GM19468 (cell line): ENCODE data around the gene C14orf119.

Experiments used
- ATAC-seq: cut with Tn5 transposase; IDR thresholded peaks from one replicate; pipeline ENCODE4 v1.9.1; 2021; ENCODE audit warnings: mild to moderate bottlenecking, moderate library complexity, moderate number of reproducible peaks; ENCODE audit not compliant: unreplicated experiment; ENCODE audit errors: extremely low read depth

The C14orf119 gene

GRCh38 chr14:23086565-23086964, 8.7 kb upstream of the C14orf119 start:
- ATAC-seq = no peak

GRCh38 chr14:23089498-23090253, 5.6 kb upstream of the C14orf119 start:
- no peak for ATAC-seq

- ATAC-seq = no peak
Observed at GRCh38 chr14:23090254-23090636, 5.1 kb upstream of the C14orf119 start.

- no peak for ATAC-seq
Observed at GRCh38 chr14:23091294-23092225, 3.7 kb upstream of the C14orf119 start.

- no peak for ATAC-seq
Observed at GRCh38 chr14:23093104-23093503, 2.2 kb upstream of the C14orf119 start.

GRCh38 chr14:23093526-23093925, 1.8 kb upstream of the C14orf119 start:
- ATAC-seq = no peak

- peak; percentile 2 for ATAC-seq
Observed at GRCh38 chr14:23093991-23094665, 1.2 kb upstream of the C14orf119 start.

- ATAC-seq = no peak
Observed at GRCh38 chr14:23094666-23095195, 574 bp upstream of the C14orf119 start, which contains the start of gene ACIN1. TSS of gene ACIN1 (minus strand) at chr14:23095136. CDS start at chr14:23095112, 24 bp downstream.

GRCh38 chr14:23097786-23098185, 2.5 kb downstream of the C14orf119 start:
- ATAC-seq = no peak

- no peak for ATAC-seq
Observed at GRCh38 chr14:23099212-23099861, 4.0 kb downstream of the C14orf119 start.

GRCh38 chr14:23101213-23101970, 6.1 kb downstream of the C14orf119 start:
- ATAC-seq = no peak

GRCh38 chr14:23101986-23102625, 6.8 kb downstream of the C14orf119 start:
- ATAC-seq = no peak

- no peak for ATAC-seq
Observed at GRCh38 chr14:23102801-23103200, 7.5 kb downstream of the C14orf119 start.

GRCh38 chr14:23103581-23103980, 8.3 kb downstream of the C14orf119 start:
- ATAC-seq = no peak

- ATAC-seq = no peak
Observed at GRCh38 chr14:23104070-23104590, 8.8 kb downstream of the C14orf119 start.

GRCh38 chr14:23104591-23105347, 9.5 kb downstream of the C14orf119 start, which contains the start of gene CIROP:
TSS of gene CIROP (minus strand) at chr14:23104989. CDS start at chr14:23104920, 69 bp downstream.
- ATAC-seq = no peak

- no peak for ATAC-seq
Observed at GRCh38 chr14:23105348-23105824, 10.1 kb downstream of the C14orf119 start.

GRCh38 chr14:23106747-23107045, 11.4 kb downstream of the C14orf119 start:
- no peak for ATAC-seq
